Astrocyte of the cerebellum (primary cell): Measurements from ENCODE around the gene PRICKLE2.

Source experiments
- DNase-seq: peaks from one replicate; pipeline ENCODE4 v3.0.0-alpha.2; 2011; ENCODE audit warnings: low read depth
- H3K4me3 ChIP-seq: 2 replicates; pipeline ENCODE4 v1.5.1; 2011; ENCODE audit warnings: mild to moderate bottlenecking, low read depth, low read length, moderate library complexity
- in situ Hi-C: cut with HindIII; loops from 2 replicates; pipeline ENCODE4 v1.10.0; 2017; ENCODE audit warnings: low sequenced_read_pairs
- TF ChIP-seq, protein P1 (sequence below): IDR thresholded peaks from 2 replicates; pipeline ENCODE4 v1.5.1; 2012; ENCODE audit warnings: low read length, low read depth, moderate library complexity, mild to moderate bottlenecking; ENCODE audit errors: missing control alignments

The PRICKLE2 gene

DNA sequence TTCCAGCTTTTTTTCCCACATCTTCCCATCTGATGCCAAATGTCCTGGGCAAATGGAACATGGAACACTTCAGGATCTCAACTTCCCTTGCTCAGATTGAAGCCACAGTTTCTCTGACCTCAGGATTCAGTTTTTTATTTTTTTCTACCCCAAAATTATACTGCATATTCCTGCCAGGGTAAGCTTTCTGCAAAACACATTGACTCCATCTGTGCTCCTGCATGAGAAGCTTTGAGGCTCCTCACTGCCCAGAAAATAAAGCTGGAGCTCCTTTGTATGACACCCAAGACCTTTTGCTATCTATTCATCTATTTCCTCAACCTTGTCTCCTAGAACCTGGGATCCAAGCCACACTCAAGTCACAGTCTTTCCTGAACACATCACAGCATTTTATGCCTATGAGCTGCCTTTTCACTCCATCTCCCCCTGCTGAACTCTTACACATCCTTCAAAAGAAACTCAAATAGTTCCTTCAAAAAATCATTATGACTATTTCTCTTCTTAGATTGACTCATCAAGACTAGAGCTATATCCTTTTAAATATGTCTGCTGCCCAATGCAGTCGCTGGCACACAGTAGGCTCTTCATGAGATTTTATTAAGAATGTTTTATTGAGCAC is 144.5 kb downstream of the PRICKLE2 start:
- H3K4me3 ChIP-seq = no peak overlapping the region
- DNase-seq = no peak
- TF ChIP-seq, protein P1, sequence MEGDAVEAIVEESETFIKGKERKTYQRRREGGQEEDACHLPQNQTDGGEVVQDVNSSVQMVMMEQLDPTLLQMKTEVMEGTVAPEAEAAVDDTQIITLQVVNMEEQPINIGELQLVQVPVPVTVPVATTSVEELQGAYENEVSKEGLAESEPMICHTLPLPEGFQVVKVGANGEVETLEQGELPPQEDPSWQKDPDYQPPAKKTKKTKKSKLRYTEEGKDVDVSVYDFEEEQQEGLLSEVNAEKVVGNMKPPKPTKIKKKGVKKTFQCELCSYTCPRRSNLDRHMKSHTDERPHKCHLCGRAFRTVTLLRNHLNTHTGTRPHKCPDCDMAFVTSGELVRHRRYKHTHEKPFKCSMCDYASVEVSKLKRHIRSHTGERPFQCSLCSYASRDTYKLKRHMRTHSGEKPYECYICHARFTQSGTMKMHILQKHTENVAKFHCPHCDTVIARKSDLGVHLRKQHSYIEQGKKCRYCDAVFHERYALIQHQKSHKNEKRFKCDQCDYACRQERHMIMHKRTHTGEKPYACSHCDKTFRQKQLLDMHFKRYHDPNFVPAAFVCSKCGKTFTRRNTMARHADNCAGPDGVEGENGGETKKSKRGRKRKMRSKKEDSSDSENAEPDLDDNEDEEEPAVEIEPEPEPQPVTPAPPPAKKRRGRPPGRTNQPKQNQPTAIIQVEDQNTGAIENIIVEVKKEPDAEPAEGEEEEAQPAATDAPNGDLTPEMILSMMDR = no peak
- in situ Hi-C loops = no loop called here

- no peak overlapping the region for H3K4me3 ChIP-seq
- in situ Hi-C loops = no loop called here
- TF ChIP-seq, protein P1 = no peak
- no peak for DNase-seq
These were observed 145.7 kb downstream of the PRICKLE2 start for GRCh38 chr3:64079369-64080150.

DNA sequence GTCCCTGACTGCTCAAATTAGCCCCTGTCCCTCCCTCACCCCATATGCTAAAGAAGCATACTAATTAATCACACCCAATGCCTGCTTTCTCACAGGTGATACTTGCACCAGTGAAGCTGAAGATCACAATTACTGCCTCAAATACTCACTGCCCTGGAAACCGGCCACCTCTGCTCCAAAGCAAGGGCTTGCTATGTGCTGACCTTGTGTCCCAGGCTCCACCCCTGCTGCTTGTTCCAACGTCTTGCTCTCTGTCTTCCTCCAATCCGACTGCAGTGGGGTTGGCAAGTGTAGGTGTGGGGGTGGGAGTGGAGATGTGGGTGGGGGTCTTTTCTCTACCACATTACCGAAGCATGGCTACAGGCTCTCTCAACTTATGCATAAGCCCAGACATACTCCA is 146.3 kb downstream of the PRICKLE2 start:
- TF ChIP-seq, protein P1 = no peak
- H3K4me3 ChIP-seq = no peak overlapping the region
- in situ Hi-C loops = no loop called here
- DNase-seq = no peak

GRCh38 chr3:64074895-64075679 is 150.2 kb downstream of the PRICKLE2 start:
- no peak overlapping the region for H3K4me3 ChIP-seq
- TF ChIP-seq, protein P1 = no peak
- in situ Hi-C loops = no loop called here
- DNase-seq = no peak

DNA sequence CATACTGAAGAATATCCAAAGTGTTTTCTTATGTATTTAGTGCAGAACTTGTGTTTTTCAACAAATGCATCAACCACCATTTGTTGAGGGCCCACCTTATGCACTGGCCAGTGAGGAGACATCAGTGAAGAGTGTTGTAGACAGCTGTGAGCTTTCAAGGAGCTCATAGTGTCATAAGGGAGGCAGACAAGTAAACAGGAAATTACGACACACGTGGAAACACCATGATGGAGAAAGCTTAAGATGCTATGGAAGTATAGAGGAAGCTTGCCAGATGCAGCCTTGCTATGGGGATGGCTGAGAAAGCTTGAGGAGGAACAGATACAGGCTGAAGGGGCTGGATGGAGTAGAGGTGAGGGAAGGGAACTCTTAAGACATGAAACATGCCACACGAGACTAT is 151.2 kb downstream of the PRICKLE2 start:
- in situ Hi-C loops = no loop called here
- no peak overlapping the region for H3K4me3 ChIP-seq
- TF ChIP-seq, protein P1 = no peak
- DNase-seq = no peak

GRCh38 chr3:64073158-64073761 is 152.0 kb downstream of the PRICKLE2 start:
- no peak overlapping the region for H3K4me3 ChIP-seq
- in situ Hi-C loops = no loop called here
- DNase-seq = no peak
- TF ChIP-seq, protein P1 = no peak
